C4-2B (cell line): ENCODE data around the gene MNT.

Source experiments
- CTCF ChIP-seq: fragments of 450-650 bp; conservative IDR thresholded peaks from 2 replicates; pipeline ENCODE4 v1.5.1; 2017; ENCODE audit warnings: mild to moderate bottlenecking
- ZFX ChIP-seq: fragments of 450-650 bp; IDR thresholded peaks from 2 replicates; pipeline ENCODE4 v1.6.1; 2017

GRCh38 chr17:2336852-2337543 lies 63.9 kb downstream of the MNT start, which contains the start of gene SGSM2:
- TF ChIP-seq CTCF = no peak
- TF ChIP-seq ZFX = no peak
